Thyroid gland (tissue), 4 donors: ENCODE measurements around the gene RGL3. TPM values are rescaled to one million over a fixed set of nuclear protein-coding genes. Genes with fewer than 3 reads are reported as not detected.
"Not testable (repeated sequence)": the region's sequence is repeated elsewhere in the genome, so short reads cannot be mapped to it uniquely, and the experiment has no call there.

Experiments
- DNase-seq, 2 donors: peaks; one replicate each; pipeline ENCODE4 v3.0.0-alpha.2; 2019
- H3K27ac ChIP-seq, 3 donors: fragments of 200-600 bp; sonication (generic); 1 replicate in 2 of 3; 2 replicates in 1 of 3; pipeline ENCODE4 v1.5.1; 2016 to 2019; ENCODE audit warnings: mild to moderate bottlenecking in 1 of 3, moderate library complexity in 1 of 3
- H3K27me3 ChIP-seq: fragments of 200-600 bp; sonication (generic); one replicate; pipeline ENCODE4 v1.5.1; 2019
- H3K36me3 ChIP-seq, 2 donors: fragments of 200-600 bp; sonication (generic); one replicate each; pipeline ENCODE4 v1.5.1; 2016 to 2019
- H3K4me1 ChIP-seq, 2 donors: fragments of 200-600 bp; sonication (generic); one replicate each; pipeline ENCODE4 v1.5.1; 2017 to 2019
- H3K4me3 ChIP-seq, 3 donors: fragments of 200-600 bp; sonication (generic); replicated peaks in 1 of 3; 1 replicate in 2 of 3; 2 replicates in 1 of 3; pipeline ENCODE4 v1.5.1; 2016; ENCODE audit warnings: mild to moderate bottlenecking in 1 of 3
- H3K9me3 ChIP-seq: fragments of 200-600 bp; sonication (generic); one replicate; pipeline ENCODE4 v1.5.1; 2017
- CTCF ChIP-seq, 6 experiments: fragments of 200-600 bp in 3 of 6; fragments of 450-650 bp in 3 of 6; sonication (generic) in 3 of 6; IDR thresholded peaks; one replicate each; pipeline ENCODE4 v1.5.1; 2016 to 2019; ENCODE audit warnings: antibody characterized with exemption in 6 of 6, mild to moderate bottlenecking in 2 of 6, inconsistent platforms in 1 of 6, moderate library complexity in 1 of 6
- POLR2A ChIP-seq, 2 donors: fragments of 450-650 bp; IDR thresholded peaks; one replicate each; pipeline ENCODE4 v1.6.1; 2017; ENCODE audit warnings: antibody characterized with exemption in 2 of 2, mild to moderate bottlenecking in 2 of 2, moderate library complexity in 1 of 2
- WGBS, 2 donors: methylation state at CpG; one replicate each; pipeline ENCODE4 v1.1.5; 2017; 5-methylcytosine and 5-hydroxymethylcytosine counted together
- intact Hi-C: fragments of 100-400 bp; cut with DNase I; formaldehyde crosslinking; loops from one replicate; pipeline ENCODE4 v1.15.1; 2023
- total RNA-seq, 4 donors: library from RNA; depleted of rRNA; stranded (reverse); fragments of >200 nt; gene quantifications; one replicate each; pipeline ENCODE4 v1.2.3, GENCODE V29; 2016

Gene RGL3
- total RNA-seq, 4 donors from 2014 or later, result 63.4 to 136 (median 101) TPM

DNA sequence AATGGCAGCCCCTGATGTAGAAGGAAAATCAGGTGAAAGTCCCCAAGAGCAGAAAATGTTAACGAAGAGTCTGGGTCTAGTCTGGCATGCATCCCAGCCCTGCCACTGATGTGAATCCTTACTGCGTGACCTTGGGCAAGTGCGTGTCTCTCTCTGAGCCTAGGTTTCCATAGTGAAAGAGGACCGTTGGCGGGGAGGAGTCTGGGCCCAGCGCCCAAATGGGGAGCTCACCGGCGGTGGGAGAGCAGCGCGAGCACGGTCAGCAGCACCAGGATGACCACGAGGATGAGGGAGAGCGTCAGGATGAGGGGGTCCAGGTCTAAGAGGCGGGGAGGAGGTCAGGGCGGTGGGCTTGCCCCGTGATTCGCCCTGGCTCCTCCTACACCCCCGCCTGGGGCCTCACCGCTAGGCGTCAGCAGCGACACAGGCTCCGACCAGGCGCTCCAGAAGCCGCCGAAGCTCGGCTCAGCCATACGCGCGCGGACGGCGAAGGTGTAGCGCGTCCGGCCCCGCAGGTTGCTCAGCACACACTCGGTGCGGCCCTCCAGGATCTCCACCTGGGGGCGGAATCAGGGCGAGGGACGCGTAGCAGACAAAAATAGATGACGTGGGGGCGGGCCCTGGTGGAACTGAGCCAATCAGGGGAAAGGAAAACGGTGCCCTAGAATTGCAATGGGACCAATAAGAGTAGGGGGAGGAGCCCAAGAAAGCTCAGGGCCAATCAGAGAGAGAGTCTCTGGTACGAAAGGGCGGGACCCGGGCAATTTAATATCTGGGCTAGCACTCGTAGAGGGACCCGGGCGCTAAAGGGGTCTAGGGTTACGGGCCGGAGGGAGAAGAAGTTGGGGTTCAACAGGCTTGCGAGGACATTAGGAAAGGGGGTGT, 38.2 kb downstream of the RGL3 start:
- Histone ChIP-seq H3K4me1 (peaks cover 26 to 72% of the 10 kb centered on the region in 2 donors), H3K36me3 (no peaks in the 10 kb centered on the region), H3K4me3 (peak overlapping the region; percentile 22 to 44 (median 34)), H3K27me3 (no peaks in the 10 kb centered on the region), H3K9me3 (no peaks in the 10 kb centered on the region), H3K27ac (peak overlapping the region; percentile 78 to 95 (median 86))
- 4 to 5% methylated on average over 33 to 47 of the region's 54 CpGs for WGBS, 2 donors
- TF ChIP-seq POLR2A (IDR thresholded peaks at IDR 0.05) (peak in 1 of 2 donors; percentile 96), CTCF (IDR thresholded peaks at IDR 0.05) (peak; percentile 40 to 90 (median 76))
- intact Hi-C loops, result loop anchor here (5.0 kb wide), 1 partner anchor 56 kb away; the partner anchor contains the start of genes ODAD3 and PRKCSH
- peak; percentile 98 for DNase-seq

DNA sequence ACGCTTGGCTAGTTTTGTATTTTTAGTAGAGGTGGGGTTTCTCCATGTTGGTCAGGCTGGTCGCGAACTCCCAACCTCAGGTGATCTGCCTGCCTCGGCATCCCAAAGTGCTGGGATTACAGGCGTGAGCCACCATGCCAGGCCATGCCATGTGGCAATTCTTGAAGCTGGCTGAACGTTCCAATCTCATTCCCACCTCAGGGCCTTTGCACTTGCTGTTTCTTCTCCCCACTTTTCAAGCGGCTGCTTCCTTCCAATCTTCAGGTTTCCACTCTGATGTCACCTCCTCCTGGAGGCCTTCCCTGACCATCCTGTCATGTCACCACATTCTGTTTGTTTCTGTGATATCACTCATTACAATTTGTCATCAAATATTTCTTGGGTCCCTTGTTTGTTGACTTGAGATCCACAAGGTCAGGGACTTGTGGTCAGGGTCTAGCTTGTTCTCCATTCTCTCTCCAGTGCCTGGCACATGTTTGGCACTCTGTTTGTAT, 39.2 kb downstream of the RGL3 start:
- peak overlapping the region in 2 of 3 donors; percentile 86 to 95 for H3K27ac ChIP-seq
- DNase-seq, result no peak
- H3K36me3 ChIP-seq, result no peaks in the 10 kb centered on the region
- 91 to 93% methylated on average over 6 to 7 of the region's 7 CpGs for WGBS, 2 donors
- H3K27me3 ChIP-seq, result no peaks in the 10 kb centered on the region
- H3K4me1 ChIP-seq, result peaks cover 32 to 76% of the 10 kb centered on the region in 2 donors
- no peak for TF ChIP-seq CTCF (IDR thresholded peaks at IDR 0.05)
- TF ChIP-seq POLR2A (IDR thresholded peaks at IDR 0.05), result no peak
- H3K9me3 ChIP-seq, result no peaks in the 10 kb centered on the region
- H3K4me3 ChIP-seq, result no peak overlapping the region
- intact Hi-C loops, result loop anchor here (5.0 kb wide), 1 partner anchor 57 kb away; the partner anchor contains the start of genes ODAD3 and PRKCSH

DNA sequence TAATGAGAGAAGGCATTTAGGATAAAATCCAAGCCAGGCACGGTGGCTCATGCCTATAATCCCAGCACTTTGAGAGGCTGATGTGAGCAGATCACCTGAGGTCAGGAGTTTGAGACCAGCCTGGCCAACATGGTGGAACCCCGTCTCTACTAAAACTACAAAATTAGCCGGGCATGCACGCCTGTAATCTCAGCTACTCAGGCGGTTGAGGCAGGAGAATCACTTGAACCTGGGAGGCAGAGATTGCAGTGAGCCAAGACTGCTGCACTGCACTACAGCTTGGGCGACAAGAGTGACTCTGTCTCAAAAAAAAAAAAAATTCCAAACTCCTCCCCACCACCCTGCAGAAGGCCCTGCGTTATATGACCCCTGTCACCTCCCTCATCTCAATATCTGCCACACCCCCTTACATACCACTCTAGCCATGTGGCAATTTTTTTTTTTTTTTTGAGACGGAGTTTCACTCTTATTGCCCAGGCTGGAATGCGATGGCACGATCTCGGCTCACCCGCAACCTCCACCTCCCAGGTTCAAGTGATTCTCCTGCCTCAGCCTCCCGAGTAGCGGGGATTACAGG, 39.8 kb downstream of the RGL3 start:
- H3K36me3 ChIP-seq, H3K9me3 ChIP-seq, H3K27ac ChIP-seq, H3K4me3 ChIP-seq, DNase-seq, H3K27me3 ChIP-seq, intact Hi-C loops: not testable (repeated sequence)
- WGBS, 2 donors, result 84 to 87% methylated on average over 14 of the region's 14 CpGs
- H3K4me1 ChIP-seq, result peaks cover 32 to 71% of the 10 kb centered on the region in 2 donors

DNA sequence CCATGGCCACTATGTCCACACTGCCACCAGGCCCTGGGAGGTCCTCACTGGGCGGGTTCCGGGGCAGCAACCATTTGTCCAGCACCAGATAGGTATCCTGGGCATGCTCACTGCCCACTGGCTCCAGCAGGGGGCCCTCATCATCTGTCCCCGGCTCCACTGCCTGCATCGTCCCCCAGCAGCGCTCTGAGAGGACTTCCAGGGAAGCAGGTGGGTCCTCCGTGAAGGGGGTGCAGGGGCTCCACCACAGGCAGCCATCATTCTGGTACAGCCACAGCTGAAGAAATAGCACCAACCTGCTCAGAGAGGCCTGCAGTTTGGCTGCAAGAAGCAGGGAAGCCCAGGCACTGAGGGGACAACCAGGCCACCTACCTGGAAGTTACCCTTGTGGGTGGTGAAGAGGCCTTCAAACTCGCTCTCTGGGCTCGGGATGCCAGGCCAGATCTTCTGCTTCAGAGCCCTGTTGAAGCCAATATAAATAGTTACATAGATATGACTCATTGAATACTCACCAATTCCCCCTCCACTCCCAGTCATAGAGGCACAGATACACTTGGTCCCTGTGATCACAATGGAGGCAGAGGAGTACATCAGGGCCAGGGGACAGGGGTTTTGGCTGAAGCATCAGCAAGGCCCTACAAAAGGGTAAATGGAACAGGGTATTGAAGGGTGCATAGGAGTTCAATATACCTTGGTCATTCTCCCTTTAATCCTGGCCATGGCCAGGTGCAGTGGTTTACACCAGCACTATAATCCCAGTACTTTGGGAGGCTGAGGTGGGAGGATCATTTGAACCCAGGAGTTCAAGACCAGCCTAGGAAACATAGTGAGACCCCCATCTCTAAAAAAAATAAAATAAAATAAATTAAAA, 40.6 kb downstream of the RGL3 start:
- no peaks in the 10 kb centered on the region for H3K9me3 ChIP-seq
- H3K4me3 ChIP-seq, result no peak overlapping the region
- TF ChIP-seq POLR2A (IDR thresholded peaks at IDR 0.05) (no peak), CTCF (IDR thresholded peaks at IDR 0.05) (peak in 5 of 6 experiments; percentile 26 to 61 (median 44))
- no peaks in the 10 kb centered on the region for H3K27me3 ChIP-seq
- peaks cover 37 to 71% of the 10 kb centered on the region in 2 donors for H3K4me1 ChIP-seq
- DNase-seq, result peak; percentile 52 to 56
- intact Hi-C loops, result no loop called here
- peak overlapping the region in 2 of 3 donors; percentile 21 to 53 for H3K27ac ChIP-seq
- 53 to 69% methylated on average over 2 to 4 of the region's 8 CpGs for WGBS, 2 donors
- no peaks in the 10 kb centered on the region for H3K36me3 ChIP-seq

DNA sequence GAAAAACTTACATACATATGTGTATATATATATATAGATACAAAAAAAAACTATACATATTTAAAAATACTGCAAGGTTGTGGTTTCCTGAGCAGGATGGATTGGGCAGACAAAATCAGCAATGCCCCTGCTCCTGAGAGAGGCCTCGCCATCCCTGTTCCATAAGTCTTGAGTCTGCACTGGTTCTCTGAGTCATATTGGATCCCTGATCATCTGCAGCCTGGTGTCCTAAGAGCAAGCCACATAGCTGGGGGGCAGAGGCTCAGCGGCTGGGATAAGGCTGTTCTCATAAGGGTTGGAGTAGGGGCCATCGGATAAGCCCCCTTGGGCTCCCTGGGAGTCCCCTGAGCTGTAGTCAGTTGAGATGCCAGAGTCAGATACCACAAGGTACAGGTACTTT, 41.4 kb downstream of the RGL3 start:
- no peak for DNase-seq
- H3K27ac ChIP-seq, result peak overlapping the region in 2 of 3 donors; percentile 21 to 53
- H3K27me3 ChIP-seq, result no peaks in the 10 kb centered on the region
- H3K9me3 ChIP-seq, result no peaks in the 10 kb centered on the region
- peaks cover 29 to 63% of the 10 kb centered on the region in 2 donors for H3K4me1 ChIP-seq
- intact Hi-C loops, result no loop called here
- no peak for TF ChIP-seq POLR2A (IDR thresholded peaks at IDR 0.05)
- no peak for TF ChIP-seq CTCF (IDR thresholded peaks at IDR 0.05)
- H3K4me3 ChIP-seq, result no peak overlapping the region
- 92 to 97% methylated on average over 3 of the region's 3 CpGs for WGBS, 2 donors
- no peaks in the 10 kb centered on the region for H3K36me3 ChIP-seq
